K562 (cell line): ENCODE measurements around the gene CD19. TPM values are rescaled to one million over a fixed set of nuclear protein-coding genes. Genes with fewer than 3 reads are reported as not detected.
A peak's percentile ranks its signal among the peaks of the same experiment; 100 is the strongest.

Experiments used
- ATF3 ChIP-seq, 2 experiments: fragments of 450-650 bp in 1 of 2; sonication (generic) in 1 of 2; formaldehyde crosslinking in 1 of 2; IDR thresholded peaks in 1 of 2; conservative IDR thresholded peaks in 1 of 2; 2 replicates each; pipeline versions ENCODE4 v1.6.1 to v1.8.1; 2016 to 2023; ENCODE audit warnings: mild to moderate bottlenecking in 2 of 2, moderate library complexity in 2 of 2, inconsistent platforms in 1 of 2, missing genetic modification reagents in 1 of 2
- ATF7 ChIP-seq: fragments of 450-650 bp; IDR thresholded peaks from 2 replicates; pipeline ENCODE4 v1.7.1; 2014; ENCODE audit warnings: mild to moderate bottlenecking, moderate library complexity
- CCAR2 ChIP-seq: fragments of 200-400 bp; formaldehyde crosslinking; IDR thresholded peaks from 2 replicates; pipeline ENCODE4 v1.6.1; 2017; ENCODE audit warnings: mild to moderate bottlenecking, low read depth, low read length
- CEBPB ChIP-seq: fragments of 450-650 bp; IDR thresholded peaks from 2 replicates; pipeline ENCODE4 v1.6.1; 2016; ENCODE audit warnings: missing genetic modification characterization, missing compliant biosample characterization
- CREBBP ChIP-seq: IDR thresholded peaks from one replicate; pipeline ENCODE4 v1.6.1; 2012; ENCODE audit warnings: low read depth, mild to moderate bottlenecking, control low read depth, inconsistent platforms, low read length
- ETV1 ChIP-seq: fragments of 450-650 bp; conservative IDR thresholded peaks from 2 replicates; pipeline ENCODE4 v1.6.1; 2016; ENCODE audit warnings: missing genetic modification characterization, control low read depth, low read depth, missing compliant biosample characterization
- GABPB1 ChIP-seq: sonication (generic); formaldehyde crosslinking; IDR thresholded peaks from 2 replicates; pipeline ENCODE4 v1.8.0; 2022; ENCODE audit warnings: mild to moderate bottlenecking, missing genetic modification reagents
- HMGXB4 ChIP-seq: sonication (generic); formaldehyde crosslinking; IDR thresholded peaks from 2 replicates; pipeline ENCODE4 v1.8.1; 2023; ENCODE audit warnings: mild to moderate bottlenecking, missing genetic modification reagents
- LARP7 ChIP-seq: fragments of 450-650 bp; IDR thresholded peaks from 2 replicates; pipeline ENCODE4 v1.6.1; 2016
- MBD2 ChIP-seq: sonication (generic); IDR thresholded peaks from 2 replicates; pipeline ENCODE4 v1.6.1; 2016; ENCODE audit warnings: low read depth, borderline replicate concordance
- MCM2 ChIP-seq: fragments of 450-650 bp; IDR thresholded peaks from 2 replicates; pipeline ENCODE4 v1.6.1; 2017; ENCODE audit warnings: low read depth, mild to moderate bottlenecking
- NFYB ChIP-seq: IDR thresholded peaks from 2 replicates; pipeline ENCODE4 v1.6.1; 2011; ENCODE audit warnings: mild to moderate bottlenecking, moderate library complexity; ENCODE audit not compliant: insufficient read length; ENCODE audit errors: extremely low read depth
- RCOR1 ChIP-seq, 2 experiments: IDR thresholded peaks; 2 replicates each; pipeline ENCODE4 v1.6.1; 2012; ENCODE audit warnings: low read depth in 2 of 2, low read length in 2 of 2, borderline replicate concordance in 1 of 2, improper control_type of control experiment in 1 of 2
- TEAD4 ChIP-seq, 2 experiments: sonication (generic) in 1 of 2; formaldehyde crosslinking in 1 of 2; IDR thresholded peaks; 2 replicates each; pipeline versions ENCODE4 v1.6.1 to v1.8.0; 2012 to 2022; ENCODE audit warnings: borderline replicate concordance in 1 of 2, inconsistent platforms in 1 of 2, low read length in 1 of 2, mild to moderate bottlenecking in 1 of 2, missing genetic modification reagents in 1 of 2
- VEZF1 ChIP-seq: fragments of 200-800 bp; sonication (Bioruptor generic); IDR thresholded peaks from 2 replicates; pipeline ENCODE4 v1.6.1; 2017; ENCODE audit warnings: missing genetic modification characterization, missing compliant biosample characterization
- ZBTB7A ChIP-seq: IDR thresholded peaks from 2 replicates; pipeline ENCODE4 v1.6.1; 2011; ENCODE audit warnings: low read depth, mild to moderate bottlenecking, low read length, moderate library complexity, borderline replicate concordance; ENCODE audit not compliant: control insufficient read depth
- ZMIZ1 ChIP-seq, 2 experiments: fragments of 150-350 bp in 1 of 2; IDR thresholded peaks; 2 replicates each; pipeline ENCODE4 v1.6.1; 2012 to 2016; ENCODE audit warnings: low read depth in 2 of 2, low read length in 2 of 2, mild to moderate bottlenecking in 1 of 2, moderate library complexity in 1 of 2
- ZNF184 ChIP-seq: sonication (generic); formaldehyde crosslinking; IDR thresholded peaks from 2 replicates; pipeline ENCODE4 v1.5.0; 2020; ENCODE audit warnings: missing genetic modification reagents
- polyA plus RNA-seq, 8 experiments: library from polyadenylated mRNA; depleted of rRNA in 4 of 8; stranded (reverse) in 5 of 8; unstranded in 3 of 8; fragments of >200 nt; fragmentation: Nextera tagmentation in 2 of 8; fragmentation: Illumina TruSeq in 1 of 8; extraction: Ambion mirVana in 2 of 8; extraction: Trizol in 1 of 8; gene quantifications; 2 replicates each; pipeline versions ENCODE4 v1.2.1 to v1.2.3, GENCODE V29; 2011 to 2014; ENCODE audit warnings: inconsistent platforms in 1 of 8, missing spikeins in 1 of 8
- total RNA-seq, 7 experiments: library from RNA; depleted of rRNA in 6 of 7; stranded (reverse); fragments of >200 nt in 6 of 7; fragmentation: Illumina TruSeq in 2 of 7; extraction: Trizol in 2 of 7; gene quantifications; 2 replicates each; pipeline versions ENCODE4 v1.2.1 to v1.2.3, GENCODE V29; 2011 to 2021; ENCODE audit warnings: low replicate concordance in 1 of 7

CD19 gene
- total and polyA plus RNA-seq, 9 of the 15 experiments (the other 6 are each of a cell fraction or from before 2014, with no cell fraction given): 0.27 to 3.7 (median 2.0) TPM; not detected in 1

- no peak for TF ChIP-seq MBD2
- no peak for TF ChIP-seq CEBPB
- peak; percentile 26; the same call in 1 of the 2 replicates for TF ChIP-seq VEZF1 (CRISPR knock-in tag)
- no peak; a peak in 1 of 4 replicates for TF ChIP-seq RCOR1 (IDR thresholded peaks at IDR 0.05; ENCODE audit: borderline replicate concordance in 1 of 2, low read depth in 2 of 2, low read length in 2 of 2)
- peak; percentile 8; the same call in 1 of the 2 replicates for TF ChIP-seq ZBTB7A
- no peak for TF ChIP-seq CCAR2
- TF ChIP-seq GABPB1 (CRISPR knock-in tag): peak; percentile 40; the same call in 1 of the 2 replicates
- no peak for TF ChIP-seq ZNF184
- TF ChIP-seq ATF3 (IDR thresholded peaks at IDR 0.05): no peak
- 0 out of 2 replicates have a peak, but pooled peaks have one; percentile 41 for TF ChIP-seq ATF3 (CRISPR knock-in tag; conservative IDR thresholded peaks at IDR 0.05)
- TF ChIP-seq CREBBP: no peak
- peak; percentile 28; the same call in 1 of the 2 replicates for TF ChIP-seq ETV1
- peak; percentile 16; the same call in 1 of the 2 replicates for TF ChIP-seq TEAD4 (IDR thresholded peaks at IDR 0.05; ENCODE audit: low read length)
- TF ChIP-seq TEAD4 (CRISPR knock-in tag; IDR thresholded peaks at IDR 0.05; ENCODE audit: borderline replicate concordance): no peak
- TF ChIP-seq HMGXB4 (CRISPR knock-in tag): no peak
- TF ChIP-seq NFYB: no peak
- peak; percentile 74 for TF ChIP-seq ATF7
- TF ChIP-seq ZMIZ1 (IDR thresholded peaks at IDR 0.05; ENCODE audit: low read depth in 2 of 2, low read length in 2 of 2): no peak
- TF ChIP-seq LARP7: 0 out of 2 replicates have a peak, but pooled peaks have one; percentile 28
- no peak for TF ChIP-seq MCM2
Observed at GRCh38 chr16:28935924-28936783, 4.4 kb downstream of the CD19 start (continued).
